Natural killer cell (primary cell): ENCODE data around the gene LGI4. TPM values are rescaled to one million over a fixed set of nuclear protein-coding genes. Genes with fewer than 3 reads are reported as not detected.

Experiments
- ATAC-seq, 3 donors: fragments of 150-1000 bp in 2 of 3; fragments of 200-7000 bp in 1 of 3; cut with Tn5 transposase; 1 replicate in 1 of 3; 2 replicates in 2 of 3; pipeline ENCODE4 v1.10.0; 2021; ENCODE audit warnings: mild to moderate bottlenecking in 2 of 3, moderate library complexity in 2 of 3
- DNase-seq, 2 donors: peaks; one replicate each; pipeline versions ENCODE4 v3.0.0 to v3.0.0-alpha.2; 2013 to 2021; ENCODE audit warnings: mixed read lengths in 1 of 2
- H3K27ac ChIP-seq: one replicate; pipeline ENCODE4 v1.5.1; 2013; ENCODE audit warnings: mild to moderate bottlenecking, low read length
- H3K27me3 ChIP-seq: one replicate; pipeline ENCODE4 v1.6.1; 2013; ENCODE audit warnings: low read length; ENCODE audit not compliant: control insufficient read depth, insufficient read depth
- H3K36me3 ChIP-seq: one replicate; pipeline ENCODE4 v1.6.1; 2013; ENCODE audit warnings: low read length; ENCODE audit not compliant: control insufficient read depth, insufficient read depth
- H3K4me1 ChIP-seq: one replicate; pipeline ENCODE4 v1.6.1; 2013; ENCODE audit warnings: low read length; ENCODE audit not compliant: control insufficient read depth, insufficient read depth
- H3K4me3 ChIP-seq: one replicate; pipeline ENCODE4 v1.5.1; 2013; ENCODE audit warnings: low read length
- H3K9me3 ChIP-seq: one replicate; pipeline ENCODE4 v1.6.1; 2013; ENCODE audit warnings: low read length; ENCODE audit not compliant: control insufficient read depth, insufficient read depth
- H3K27ac Mint-ChIP-seq, 2 donors: one replicate each; pipeline ENCODE4 v1.8.0; 2022; ENCODE audit warnings: mild to moderate bottlenecking in 2 of 2, mixed read lengths in 2 of 2, moderate library complexity in 1 of 2
- H3K27me3 Mint-ChIP-seq, 2 donors: one replicate each; pipeline ENCODE4 v1.8.0; 2022; ENCODE audit warnings: low read depth in 2 of 2, mixed read lengths in 2 of 2
- H3K36me3 Mint-ChIP-seq: one replicate; pipeline ENCODE4 v1.8.0; 2022; ENCODE audit warnings: mixed read lengths
- H3K4me1 Mint-ChIP-seq, 2 donors: one replicate each; pipeline ENCODE4 v1.8.0; 2022; ENCODE audit warnings: mixed read lengths in 2 of 2
- H3K4me3 Mint-ChIP-seq: one replicate; pipeline ENCODE4 v1.8.0; 2022; ENCODE audit warnings: mild to moderate bottlenecking, moderate library complexity, mixed read lengths
- H3K9me3 Mint-ChIP-seq, 2 donors: one replicate each; pipeline ENCODE4 v1.8.0; 2022; ENCODE audit warnings: mixed read lengths in 2 of 2
- WGBS: methylation state at CpG from one replicate; pipeline ENCODE4 v1.1.7; 2013; ENCODE audit warnings: missing lambda C conversion rate; ENCODE audit not compliant: insufficient coverage; 5-methylcytosine and 5-hydroxymethylcytosine counted together
- intact Hi-C: fragments of 100-400 bp; cut with micrococcal nuclease; formaldehyde crosslinking; loops from one replicate; pipeline ENCODE4 v1.14.2; 2022
- total RNA-seq, 4 donors: library from RNA; stranded (reverse); fragments of 120-200 nt in 1 of 4; gene quantifications; one replicate each; pipeline versions ENCODE4 v1.2.3 to v1.2.4, GENCODE V29; 2013 to 2022
- TF ChIP-seq, protein P1 (sequence below): fragments of 200-600 bp; IDR thresholded peaks from one replicate; pipeline ENCODE4 v1.8.0; 2022; ENCODE audit warnings: antibody characterized with exemption

The LGI4 gene
- total RNA-seq, 3 donors from 2014 or later (not counting 1 experiment from before 2014, with no cell fraction given) = 0.49 to 0.72 TPM; not detected in 1

GRCh38 chr19:35098413-35099049 is 36.3 kb downstream of the LGI4 start:
- H3K9me3 ChIP-seq = no peaks in the 10 kb centered on the region
- Mint-ChIP-seq H3K9me3 (no peaks in the 10 kb centered on the region), H3K36me3 (no peaks in the 10 kb centered on the region), H3K4me1 (no peaks in the 10 kb centered on the region), H3K27ac (no peak overlapping the region), H3K4me3 (no peak overlapping the region), H3K27me3 (peaks cover 0 to 6% of the 10 kb centered on the region in 2 donors)
- no peaks in the 10 kb centered on the region for H3K36me3 ChIP-seq
- intact Hi-C loops = no loop called here
- no peak overlapping the region for H3K27ac ChIP-seq
- H3K4me1 ChIP-seq = no peaks in the 10 kb centered on the region
- WGBS = 92% methylated on average over 29 of the region's 29 CpGs
- TF ChIP-seq, protein P1, sequence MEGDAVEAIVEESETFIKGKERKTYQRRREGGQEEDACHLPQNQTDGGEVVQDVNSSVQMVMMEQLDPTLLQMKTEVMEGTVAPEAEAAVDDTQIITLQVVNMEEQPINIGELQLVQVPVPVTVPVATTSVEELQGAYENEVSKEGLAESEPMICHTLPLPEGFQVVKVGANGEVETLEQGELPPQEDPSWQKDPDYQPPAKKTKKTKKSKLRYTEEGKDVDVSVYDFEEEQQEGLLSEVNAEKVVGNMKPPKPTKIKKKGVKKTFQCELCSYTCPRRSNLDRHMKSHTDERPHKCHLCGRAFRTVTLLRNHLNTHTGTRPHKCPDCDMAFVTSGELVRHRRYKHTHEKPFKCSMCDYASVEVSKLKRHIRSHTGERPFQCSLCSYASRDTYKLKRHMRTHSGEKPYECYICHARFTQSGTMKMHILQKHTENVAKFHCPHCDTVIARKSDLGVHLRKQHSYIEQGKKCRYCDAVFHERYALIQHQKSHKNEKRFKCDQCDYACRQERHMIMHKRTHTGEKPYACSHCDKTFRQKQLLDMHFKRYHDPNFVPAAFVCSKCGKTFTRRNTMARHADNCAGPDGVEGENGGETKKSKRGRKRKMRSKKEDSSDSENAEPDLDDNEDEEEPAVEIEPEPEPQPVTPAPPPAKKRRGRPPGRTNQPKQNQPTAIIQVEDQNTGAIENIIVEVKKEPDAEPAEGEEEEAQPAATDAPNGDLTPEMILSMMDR = no peak
- no peak overlapping the region for H3K4me3 ChIP-seq
- ATAC-seq (no peak), DNase-seq (no peak)
- no peaks in the 10 kb centered on the region for H3K27me3 ChIP-seq

GRCh38 chr19:35095667-35096368 is 39.0 kb downstream of the LGI4 start:
- 87% methylated on average over 8 of the region's 8 CpGs for WGBS
- Mint-ChIP-seq H3K4me3 (no peak overlapping the region), H3K27me3 (peaks cover 0 to 6% of the 10 kb centered on the region in 2 donors), H3K9me3 (no peaks in the 10 kb centered on the region), H3K27ac (peak overlapping the region in 1 of 2 donors; percentile 22), H3K4me1 (no peaks in the 10 kb centered on the region), H3K36me3 (no peaks in the 10 kb centered on the region)
- Histone ChIP-seq H3K4me3 (no peak overlapping the region), H3K9me3 (no peaks in the 10 kb centered on the region), H3K4me1 (peaks cover under 1% of the 10 kb centered on the region), H3K27me3 (peaks cover 4% of the 10 kb centered on the region), H3K27ac (no peak overlapping the region), H3K36me3 (no peaks in the 10 kb centered on the region)
- ATAC-seq = no peak
- no peak for DNase-seq
- TF ChIP-seq, protein P1 = no peak
- intact Hi-C loops = no loop called here

GRCh38 chr19:35094656-35095055 is 40.2 kb downstream of the LGI4 start:
- no peaks in the 10 kb centered on the region for H3K36me3 Mint-ChIP-seq
- no peaks in the 10 kb centered on the region for H3K9me3 Mint-ChIP-seq
- DNase-seq (no peak), ATAC-seq (no peak)
- H3K27ac Mint-ChIP-seq = no peak overlapping the region
- peaks cover 0 to 7% of the 10 kb centered on the region in 2 donors for H3K27me3 Mint-ChIP-seq
- Histone ChIP-seq H3K4me1 (peaks cover 4% of the 10 kb centered on the region), H3K4me3 (no peak overlapping the region), H3K27me3 (peaks cover 6% of the 10 kb centered on the region), H3K9me3 (no peaks in the 10 kb centered on the region), H3K27ac (no peak overlapping the region), H3K36me3 (no peaks in the 10 kb centered on the region)
- H3K4me3 Mint-ChIP-seq = no peak overlapping the region
- 98% methylated on average over 4 of the region's 4 CpGs for WGBS
- no peaks in the 10 kb centered on the region for H3K4me1 Mint-ChIP-seq
- intact Hi-C loops = no loop called here
- TF ChIP-seq, protein P1 = no peak
